BLaER1 (cell line): ENCODE results near the gene SRRD.

Experiments
- H3K27ac ChIP-seq: shearing (Covaris generic); formaldehyde crosslinking; 2 replicates; pipeline ENCODE4 v1.8.1; 2022
- H3K27me3 ChIP-seq: shearing (Covaris generic); formaldehyde crosslinking; 2 replicates; pipeline ENCODE4 v1.8.1; 2022
- H3K36me3 ChIP-seq: shearing (Covaris generic); formaldehyde crosslinking; 2 replicates; pipeline ENCODE4 v1.8.1; 2022
- H3K4me1 ChIP-seq: shearing (Covaris generic); formaldehyde crosslinking; 2 replicates; pipeline ENCODE4 v1.8.1; 2022
- H3K4me2 ChIP-seq: shearing (Covaris generic); formaldehyde crosslinking; 2 replicates; pipeline ENCODE4 v1.8.1; 2022
- H3K4me3 ChIP-seq: shearing (Covaris generic); formaldehyde crosslinking; 2 replicates; pipeline ENCODE4 v1.8.1; 2022
- H3K9ac ChIP-seq: shearing (Covaris generic); formaldehyde crosslinking; 2 replicates; pipeline ENCODE4 v1.8.1; 2022
- H3K9me3 ChIP-seq: shearing (Covaris generic); formaldehyde crosslinking; 2 replicates; pipeline ENCODE4 v1.8.1; 2022
- H4K20me1 ChIP-seq: shearing (Covaris generic); formaldehyde crosslinking; 2 replicates; pipeline ENCODE4 v1.8.1; 2022
- Cebpa-rat ChIP-seq: shearing (Covaris generic); IDR thresholded peaks from 2 replicates; pipeline ENCODE4 v1.8.1; 2022

SRRD gene

GRCh38 chr22:26444777-26445176 is 38.9 kb upstream of the SRRD start:
- Histone ChIP-seq H3K4me3 (no peak overlapping the region), H3K4me2 (no peak overlapping the region), H3K9ac (no peak overlapping the region), H3K27me3 (no peaks in the 10 kb centered on the region), H3K4me1 (peaks cover 22% of the 10 kb centered on the region), H4K20me1 (peaks cover 87% of the 10 kb centered on the region), H3K27ac (no peak overlapping the region), H3K9me3 (no peaks in the 10 kb centered on the region), H3K36me3 (peaks cover 26% of the 10 kb centered on the region)
- no peak for TF ChIP-seq Cebpa-rat

- H4K20me1 ChIP-seq, result peaks cover 87% of the 10 kb centered on the region
- no peak overlapping the region for H3K4me2 ChIP-seq
- TF ChIP-seq Cebpa-rat, result no peak
- H3K9ac ChIP-seq, result no peak overlapping the region
- H3K9me3 ChIP-seq, result no peaks in the 10 kb centered on the region
- peaks cover 22% of the 10 kb centered on the region for H3K4me1 ChIP-seq
- H3K27me3 ChIP-seq, result no peaks in the 10 kb centered on the region
- no peak overlapping the region for H3K4me3 ChIP-seq
- H3K27ac ChIP-seq, result no peak overlapping the region
- H3K36me3 ChIP-seq, result peaks cover 36% of the 10 kb centered on the region
Observed at GRCh38 chr22:26445577-26446275, 38.0 kb upstream of the SRRD start.

- H3K4me3 ChIP-seq, result no peak overlapping the region
- H3K9ac ChIP-seq, result no peak overlapping the region
- no peaks in the 10 kb centered on the region for H3K9me3 ChIP-seq
- H4K20me1 ChIP-seq, result peaks cover 96% of the 10 kb centered on the region
- no peaks in the 10 kb centered on the region for H3K27me3 ChIP-seq
- no peak overlapping the region for H3K4me2 ChIP-seq
- peaks cover 48% of the 10 kb centered on the region for H3K36me3 ChIP-seq
- no peak overlapping the region for H3K27ac ChIP-seq
- TF ChIP-seq Cebpa-rat, result 0 out of 2 replicates have a peak, but pooled peaks have one; percentile 13
- H3K4me1 ChIP-seq, result peaks cover 22% of the 10 kb centered on the region
Observed at GRCh38 chr22:26446808-26447515, 36.7 kb upstream of the SRRD start.

- H3K27me3 ChIP-seq, result no peaks in the 10 kb centered on the region
- no peak overlapping the region for H3K4me3 ChIP-seq
- H4K20me1 ChIP-seq, result peaks cover 96% of the 10 kb centered on the region
- TF ChIP-seq Cebpa-rat, result no peak
- H3K36me3 ChIP-seq, result peaks cover 48% of the 10 kb centered on the region
- H3K9ac ChIP-seq, result no peak overlapping the region
- no peaks in the 10 kb centered on the region for H3K9me3 ChIP-seq
- peaks cover 22% of the 10 kb centered on the region for H3K4me1 ChIP-seq
- no peak overlapping the region for H3K27ac ChIP-seq
- H3K4me2 ChIP-seq, result no peak overlapping the region
Observed at GRCh38 chr22:26447584-26448329, 35.9 kb upstream of the SRRD start.

GRCh38 chr22:26448334-26448733 is 35.3 kb upstream of the SRRD start:
- no peaks in the 10 kb centered on the region for H3K27me3 ChIP-seq
- H3K9ac ChIP-seq, result no peak overlapping the region
- TF ChIP-seq Cebpa-rat, result no peak
- H4K20me1 ChIP-seq, result peaks cover 96% of the 10 kb centered on the region
- H3K4me2 ChIP-seq, result no peak overlapping the region
- no peak overlapping the region for H3K4me3 ChIP-seq
- no peak overlapping the region for H3K27ac ChIP-seq
- peaks cover 22% of the 10 kb centered on the region for H3K4me1 ChIP-seq
- H3K9me3 ChIP-seq, result no peaks in the 10 kb centered on the region
- peaks cover 49% of the 10 kb centered on the region for H3K36me3 ChIP-seq

- Histone ChIP-seq H3K4me2 (no peak overlapping the region), H3K9ac (no peak overlapping the region), H3K27me3 (no peaks in the 10 kb centered on the region), H3K4me1 (peaks cover 23% of the 10 kb centered on the region), H3K27ac (no peak overlapping the region), H4K20me1 (peaks cover 96% of the 10 kb centered on the region), H3K36me3 (peaks cover 49% of the 10 kb centered on the region), H3K9me3 (no peaks in the 10 kb centered on the region), H3K4me3 (no peak overlapping the region)
- no peak for TF ChIP-seq Cebpa-rat
Observed at GRCh38 chr22:26448941-26449340, 34.7 kb upstream of the SRRD start.

- no peak overlapping the region for H3K27ac ChIP-seq
- TF ChIP-seq Cebpa-rat, result no peak
- H3K4me1 ChIP-seq, result peaks cover 18% of the 10 kb centered on the region; the same call in 1 of the 2 replicates
- no peaks in the 10 kb centered on the region for H3K27me3 ChIP-seq
- no peak overlapping the region for H3K4me3 ChIP-seq
- H3K36me3 ChIP-seq, result peaks cover 50% of the 10 kb centered on the region
- H3K9ac ChIP-seq, result no peak overlapping the region
- peaks cover 94% of the 10 kb centered on the region for H4K20me1 ChIP-seq
- H3K4me2 ChIP-seq, result no peak overlapping the region
- no peaks in the 10 kb centered on the region for H3K9me3 ChIP-seq
Observed at GRCh38 chr22:26450453-26451185, 33.1 kb upstream of the SRRD start.

GRCh38 chr22:26452236-26453016 is 31.3 kb upstream of the SRRD start:
- H3K4me1 ChIP-seq, result 0 out of 2 replicates have a peak, but pooled peaks cover 15% of the 10 kb centered on the region
- TF ChIP-seq Cebpa-rat, result no peak
- no peak overlapping the region for H3K9ac ChIP-seq
- H3K4me3 ChIP-seq, result no peak overlapping the region
- H3K27ac ChIP-seq, result no peak overlapping the region
- H4K20me1 ChIP-seq, result peaks cover 94% of the 10 kb centered on the region
- H3K9me3 ChIP-seq, result no peaks in the 10 kb centered on the region
- no peak overlapping the region for H3K4me2 ChIP-seq
- peaks cover 68% of the 10 kb centered on the region for H3K36me3 ChIP-seq
- H3K27me3 ChIP-seq, result no peaks in the 10 kb centered on the region

GRCh38 chr22:26453216-26453615 is 30.5 kb upstream of the SRRD start:
- no peak for TF ChIP-seq Cebpa-rat
- Histone ChIP-seq H3K9me3 (no peaks in the 10 kb centered on the region), H3K4me1 (0 out of 2 replicates have a peak, but pooled peaks cover 23% of the 10 kb centered on the region), H3K9ac (no peak overlapping the region), H4K20me1 (peaks cover 94% of the 10 kb centered on the region), H3K4me3 (no peak overlapping the region), H3K27ac (no peak overlapping the region), H3K4me2 (no peak overlapping the region), H3K27me3 (no peaks in the 10 kb centered on the region), H3K36me3 (peaks cover 76% of the 10 kb centered on the region)
